NCI-H1694 (cell line): ENCODE results near the gene KIAA0232.
"Not testable (repeated sequence)": the region's sequence is repeated elsewhere in the genome, so short reads cannot be mapped to it uniquely, and the experiment has no call there.

ENCODE experiments used
- DNase-seq: peaks from one replicate; lab custom pipeline; 2025; lab: John Stamatoyannopoulos, UW

Gene KIAA0232

GRCh38 chr4:6808259-6808658, 25.7 kb downstream of the KIAA0232 start:
- no peak for DNase-seq

GRCh38 chr4:6811165-6811564, 28.6 kb downstream of the KIAA0232 start:
- DNase-seq: no peak

GRCh38 chr4:6812766-6813165, 30.2 kb downstream of the KIAA0232 start:
- DNase-seq: no peak

- DNase-seq: no peak
Measured at GRCh38 chr4:6813725-6814124, 31.2 kb downstream of the KIAA0232 start.

- no peak for DNase-seq
Measured at GRCh38 chr4:6815029-6815836, 32.7 kb downstream of the KIAA0232 start.

- no peak for DNase-seq
Measured at GRCh38 chr4:6819295-6819694, 36.8 kb downstream of the KIAA0232 start.

GRCh38 chr4:6820695-6821094, 38.2 kb downstream of the KIAA0232 start:
- DNase-seq: no peak

GRCh38 chr4:6824071-6824470, 41.5 kb downstream of the KIAA0232 start:
- no peak for DNase-seq

GRCh38 chr4:6824772-6825402, 42.4 kb downstream of the KIAA0232 start:
- DNase-seq: no peak

- DNase-seq: no peak
Measured at GRCh38 chr4:6825403-6825802, 42.9 kb downstream of the KIAA0232 start.

- DNase-seq: no peak
Measured at GRCh38 chr4:6826781-6827508, 44.4 kb downstream of the KIAA0232 start.

- no peak for DNase-seq
Measured at GRCh38 chr4:6829086-6829485, 46.6 kb downstream of the KIAA0232 start.

GRCh38 chr4:6834867-6835266, 52.3 kb downstream of the KIAA0232 start:
- no peak for DNase-seq

GRCh38 chr4:6835616-6836015, 53.1 kb downstream of the KIAA0232 start:
- not testable (repeated sequence) for DNase-seq

- DNase-seq: not testable (repeated sequence)
Measured at GRCh38 chr4:6837106-6837505, 54.6 kb downstream of the KIAA0232 start.

- no peak for DNase-seq
Measured at GRCh38 chr4:6839579-6839978, 57.1 kb downstream of the KIAA0232 start.

GRCh38 chr4:6840062-6840976, 57.8 kb downstream of the KIAA0232 start:
- DNase-seq: no peak

- DNase-seq: no peak
Measured at GRCh38 chr4:6845027-6845426, 62.5 kb downstream of the KIAA0232 start.

GRCh38 chr4:6845574-6845973, 63.0 kb downstream of the KIAA0232 start:
- no peak for DNase-seq

GRCh38 chr4:6847178-6847577, 64.7 kb downstream of the KIAA0232 start:
- no peak for DNase-seq

GRCh38 chr4:6848717-6849305, 66.3 kb downstream of the KIAA0232 start:
- DNase-seq: no peak
